Retinal pigment epithelial cell (primary cell): ENCODE results near the gene BFAR.

Experiments used
- DNase-seq: peaks from one replicate; pipeline ENCODE4 v3.0.0-alpha.2; 2010; ENCODE audit warnings: low read depth
- H3K4me3 ChIP-seq: 2 replicates; pipeline ENCODE4 v1.5.1; 2011; ENCODE audit warnings: mild to moderate bottlenecking, low read length, control low read depth, moderate library complexity
- TF ChIP-seq, protein P1 (sequence below): conservative IDR thresholded peaks from 2 replicates; pipeline ENCODE4 v1.5.1; 2011; ENCODE audit warnings: low read depth, low read length, control low read depth, inconsistent platforms

Gene BFAR, protein sequence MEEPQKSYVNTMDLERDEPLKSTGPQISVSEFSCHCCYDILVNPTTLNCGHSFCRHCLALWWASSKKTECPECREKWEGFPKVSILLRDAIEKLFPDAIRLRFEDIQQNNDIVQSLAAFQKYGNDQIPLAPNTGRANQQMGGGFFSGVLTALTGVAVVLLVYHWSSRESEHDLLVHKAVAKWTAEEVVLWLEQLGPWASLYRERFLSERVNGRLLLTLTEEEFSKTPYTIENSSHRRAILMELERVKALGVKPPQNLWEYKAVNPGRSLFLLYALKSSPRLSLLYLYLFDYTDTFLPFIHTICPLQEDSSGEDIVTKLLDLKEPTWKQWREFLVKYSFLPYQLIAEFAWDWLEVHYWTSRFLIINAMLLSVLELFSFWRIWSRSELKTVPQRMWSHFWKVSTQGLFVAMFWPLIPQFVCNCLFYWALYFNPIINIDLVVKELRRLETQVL

DNA sequence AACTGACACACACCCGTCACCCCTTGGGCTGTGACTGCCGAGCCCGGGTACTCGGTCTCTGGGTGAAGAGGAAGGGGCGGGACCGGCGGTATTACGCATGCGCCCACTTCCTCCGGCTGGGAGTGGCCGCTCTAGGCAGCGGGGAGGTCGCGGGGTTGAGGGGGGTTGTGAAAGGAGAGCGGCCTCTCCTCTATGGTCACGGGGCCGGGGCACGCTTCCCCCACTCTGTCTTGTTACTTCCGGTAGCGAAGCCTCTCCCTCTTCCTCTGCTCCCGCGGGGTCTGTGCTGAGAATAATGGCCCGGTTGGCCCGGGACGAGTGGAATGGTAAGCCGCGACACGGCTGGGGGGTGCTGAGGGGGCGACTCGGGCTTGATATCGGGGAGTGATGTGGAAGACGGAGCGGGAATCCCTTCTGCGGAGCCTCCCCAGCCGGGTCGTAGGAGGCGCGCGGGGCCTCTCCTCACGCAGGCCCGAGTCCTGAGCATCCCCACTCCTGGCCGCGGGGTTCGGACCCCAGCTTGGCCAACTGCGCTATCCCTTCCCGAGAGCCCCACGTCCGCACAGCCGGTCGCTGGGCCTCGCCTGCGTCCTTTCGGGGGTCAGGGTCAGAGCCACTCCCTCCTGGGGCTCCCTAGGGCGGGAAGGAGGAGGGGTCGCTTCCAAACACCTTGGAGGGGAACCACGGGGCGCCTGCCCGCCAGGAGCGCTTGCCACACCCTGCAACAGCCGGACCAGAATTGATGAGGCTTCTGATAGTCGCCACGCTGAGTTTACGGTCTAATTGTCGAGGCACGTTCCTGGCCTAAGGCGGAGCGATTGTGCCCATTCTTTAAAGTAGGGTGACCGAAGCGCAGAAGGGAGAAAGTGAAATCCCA lies at the start of gene BFAR:
Gene BFAR (plus strand): TSS at position 259 of the 877 bp plus-strand sequence. CDS start 11,396 bp downstream, outside the sequence.
- H3K4me3 ChIP-seq, result peak within 1 kb of the TSS; percentile 94
- TF ChIP-seq, protein P1, sequence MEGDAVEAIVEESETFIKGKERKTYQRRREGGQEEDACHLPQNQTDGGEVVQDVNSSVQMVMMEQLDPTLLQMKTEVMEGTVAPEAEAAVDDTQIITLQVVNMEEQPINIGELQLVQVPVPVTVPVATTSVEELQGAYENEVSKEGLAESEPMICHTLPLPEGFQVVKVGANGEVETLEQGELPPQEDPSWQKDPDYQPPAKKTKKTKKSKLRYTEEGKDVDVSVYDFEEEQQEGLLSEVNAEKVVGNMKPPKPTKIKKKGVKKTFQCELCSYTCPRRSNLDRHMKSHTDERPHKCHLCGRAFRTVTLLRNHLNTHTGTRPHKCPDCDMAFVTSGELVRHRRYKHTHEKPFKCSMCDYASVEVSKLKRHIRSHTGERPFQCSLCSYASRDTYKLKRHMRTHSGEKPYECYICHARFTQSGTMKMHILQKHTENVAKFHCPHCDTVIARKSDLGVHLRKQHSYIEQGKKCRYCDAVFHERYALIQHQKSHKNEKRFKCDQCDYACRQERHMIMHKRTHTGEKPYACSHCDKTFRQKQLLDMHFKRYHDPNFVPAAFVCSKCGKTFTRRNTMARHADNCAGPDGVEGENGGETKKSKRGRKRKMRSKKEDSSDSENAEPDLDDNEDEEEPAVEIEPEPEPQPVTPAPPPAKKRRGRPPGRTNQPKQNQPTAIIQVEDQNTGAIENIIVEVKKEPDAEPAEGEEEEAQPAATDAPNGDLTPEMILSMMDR, result no peak

DNA sequence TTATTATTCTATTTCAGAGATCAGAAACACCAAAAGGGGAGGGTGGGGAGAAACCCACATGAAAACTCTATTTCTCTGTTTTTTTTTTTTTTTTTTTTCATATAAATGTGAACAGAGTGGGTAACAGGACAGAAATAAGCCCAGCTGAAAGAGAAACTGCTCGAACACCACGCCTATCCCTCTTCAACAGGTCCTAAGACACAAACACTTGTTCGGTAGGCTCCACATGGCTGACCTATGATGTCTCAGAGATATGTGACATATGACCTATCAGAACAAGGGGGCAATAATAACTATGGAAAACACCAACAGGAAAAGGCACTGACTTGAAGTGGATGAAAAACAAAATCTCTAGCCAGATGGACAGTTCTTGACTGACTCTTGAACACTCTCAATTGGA lies 47.5 kb upstream of the BFAR start:
- DNase-seq, result no peak
- no peak overlapping the region for H3K4me3 ChIP-seq
- TF ChIP-seq, protein P1, result no peak

More for the DNA sequence above, at the start of gene BFAR:
- peak; percentile 71 for DNase-seq

DNA sequence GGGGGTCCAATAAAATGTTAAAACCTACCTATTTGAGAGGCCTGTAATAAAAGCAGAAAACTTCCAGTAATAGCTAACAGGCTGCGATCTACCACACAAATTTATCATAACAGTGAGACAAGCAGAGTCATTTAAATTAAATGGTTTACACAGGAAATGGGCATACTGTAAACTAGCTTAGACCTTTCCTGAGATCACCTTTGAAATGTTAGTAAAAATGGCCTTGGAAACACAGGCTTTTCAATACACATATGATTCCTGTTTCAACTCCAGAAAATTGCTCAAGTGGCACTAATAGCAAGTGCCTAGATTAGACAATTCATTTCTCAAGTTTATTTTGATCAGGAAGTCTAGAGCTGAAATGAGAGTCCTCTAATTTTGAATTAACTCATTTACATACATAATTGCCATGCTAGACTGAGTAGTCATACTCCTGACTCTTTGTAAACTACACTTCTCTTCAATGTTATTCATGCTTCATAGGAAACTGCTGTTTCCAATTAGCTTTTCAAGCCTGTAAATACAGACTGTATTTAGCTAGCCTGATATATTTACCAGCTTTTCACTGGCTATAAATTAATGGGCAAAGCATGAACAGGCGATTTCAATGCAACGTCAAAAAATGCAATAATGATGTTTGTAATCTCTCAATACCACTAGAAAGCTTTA lies 46.0 kb upstream of the BFAR start:
- TF ChIP-seq, protein P1, result no peak
- DNase-seq, result no peak
- no peak overlapping the region for H3K4me3 ChIP-seq

DNA sequence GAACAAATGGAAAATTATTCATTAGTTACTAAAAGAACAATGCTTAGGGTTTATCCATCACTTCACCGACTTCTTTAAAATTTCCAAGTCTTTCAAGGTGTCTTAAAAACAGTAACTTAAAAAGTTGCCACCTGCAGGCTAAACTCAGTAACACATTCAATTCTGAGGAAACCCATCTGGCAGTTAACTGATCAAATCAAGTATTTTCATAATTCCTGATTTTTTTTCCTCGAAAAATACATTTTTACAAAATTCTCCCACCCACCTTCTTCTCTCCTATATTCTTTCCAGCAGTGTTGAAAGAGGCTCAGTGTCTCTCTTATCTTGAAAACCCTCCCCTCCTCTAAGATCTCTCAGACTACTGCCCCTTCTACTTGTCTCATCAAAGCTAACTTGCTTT lies 32.6 kb upstream of the BFAR start:
- H3K4me3 ChIP-seq, result no peak overlapping the region
- TF ChIP-seq, protein P1, result peak; percentile 49
- DNase-seq, result peak; percentile 9

DNA sequence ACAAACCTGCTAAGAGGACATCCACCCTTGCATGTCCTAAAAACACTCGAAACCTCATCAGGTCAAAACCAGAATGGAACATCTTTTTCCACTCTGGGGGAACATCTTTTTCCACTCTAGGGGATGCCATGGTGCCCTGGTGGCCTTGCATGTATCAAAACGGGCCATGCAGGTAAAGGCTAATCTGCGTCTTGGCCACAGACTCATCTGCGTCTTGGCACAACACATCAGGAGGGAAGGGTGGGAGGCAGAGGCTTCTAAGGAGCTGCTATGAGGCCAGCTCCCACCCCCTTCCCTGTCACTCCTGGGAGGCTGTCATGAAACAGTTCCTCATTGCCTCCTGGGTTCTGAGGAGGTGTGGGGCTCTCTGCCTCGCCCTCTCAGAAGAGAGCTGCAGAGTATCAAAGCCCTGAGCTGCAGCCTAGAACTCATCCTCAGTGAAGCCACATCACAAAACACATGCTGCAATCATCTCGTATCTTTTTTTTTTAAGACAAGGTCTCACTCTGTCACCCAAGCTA lies 30.2 kb upstream of the BFAR start:
- TF ChIP-seq, protein P1, result no peak
- DNase-seq, result no peak

DNA sequence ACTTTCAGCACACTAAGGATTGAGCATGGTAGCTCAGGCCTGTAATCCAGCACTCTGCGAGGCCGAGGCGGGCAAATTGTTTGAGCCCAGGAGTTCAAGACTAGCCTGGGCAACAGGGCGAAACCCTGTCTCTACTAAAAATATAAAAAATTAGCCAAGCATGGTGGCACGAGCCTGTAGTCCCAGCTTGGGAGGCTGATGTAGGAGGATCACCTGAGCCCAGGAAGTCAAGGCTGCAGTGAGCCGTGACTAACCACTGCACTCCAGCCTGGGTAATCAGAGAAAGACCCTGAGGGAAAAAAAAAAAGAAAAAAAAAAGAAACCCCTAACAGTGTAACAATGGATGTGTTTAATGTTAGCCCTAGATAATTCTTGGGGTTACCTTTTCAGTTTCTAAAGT lies 26.6 kb upstream of the BFAR start:
- no peak overlapping the region for H3K4me3 ChIP-seq
- DNase-seq, result no peak
- TF ChIP-seq, protein P1, result no peak

More for the DNA sequence above, 30.2 kb upstream of the BFAR start:
- no peak overlapping the region for H3K4me3 ChIP-seq
